Psoas muscle (tissue), 8 donors: ENCODE data around the gene SETD3. TPM values are rescaled to one million over a fixed set of nuclear protein-coding genes. Genes with fewer than 3 reads are reported as not detected.

Experiments used
- ATAC-seq, 4 donors: fragments of 200-7000 bp; cut with Tn5 transposase; one replicate each; pipeline ENCODE4 v1.9.1; 2020; ENCODE audit warnings: moderate library complexity in 3 of 4, mild to moderate bottlenecking in 2 of 4
- DNase-seq, 2 donors: peaks; one replicate each; pipeline ENCODE4 v3.0.0-alpha.2; 2020
- H3K27ac ChIP-seq: fragments of 200-600 bp; one replicate; pipeline ENCODE4 v1.8.0; 2022
- H3K27me3 ChIP-seq, 3 donors: fragments of 200-600 bp in 1 of 3; one replicate each; pipeline versions ENCODE4 v1.6.1 to v1.8.0; 2013 to 2022; ENCODE audit warnings: low read length in 2 of 3, mild to moderate bottlenecking in 2 of 3, moderate library complexity in 1 of 3; ENCODE audit not compliant: insufficient read depth in 3 of 3
- H3K36me3 ChIP-seq, 2 donors: fragments of 200-600 bp in 1 of 2; one replicate each; pipeline versions ENCODE4 v1.6.1 to v1.8.0; 2013 to 2022; ENCODE audit warnings: low read depth in 1 of 2, mild to moderate bottlenecking in 1 of 2, moderate library complexity in 1 of 2; ENCODE audit not compliant: insufficient read depth in 1 of 2
- H3K4me1 ChIP-seq: fragments of 200-600 bp; one replicate; pipeline ENCODE4 v1.8.0; 2022
- H3K4me3 ChIP-seq: fragments of 200-600 bp; one replicate; pipeline ENCODE4 v1.8.0; 2022; ENCODE audit warnings: mild to moderate bottlenecking
- H3K9me3 ChIP-seq: fragments of 200-600 bp; one replicate; pipeline ENCODE4 v1.8.0; 2022
- CTCF ChIP-seq: fragments of 200-600 bp; IDR thresholded peaks from one replicate; pipeline ENCODE4 v1.8.0; 2022; ENCODE audit warnings: antibody characterized with exemption
- WGBS, 3 donors: extraction: QIAGEN DNeasy Blood & Tissue Kit; methylation state at CpG; one replicate each; pipeline versions ENCODE4 v1.1.6 to v1.1.7; 2013; 5-methylcytosine and 5-hydroxymethylcytosine counted together
- intact Hi-C, 2 donors: fragments of 100-400 bp; cut with DNase I; formaldehyde crosslinking; loops; one replicate each; pipeline versions ENCODE4 v1.11.0 to v1.14.2; 2022
- polyA plus RNA-seq, 3 donors: library from polyadenylated mRNA; stranded (reverse); fragments of 200-250 nt; gene quantifications; one replicate each; pipeline ENCODE4 v1.2.3, GENCODE V29; 2013
- total RNA-seq, 4 donors: library from RNA; stranded (reverse); fragmentation: NEBNext Ultra II Directional in 2 of 4; extraction: Animal tissue kit (Norgen Biotek cat#: 25700) in 2 of 4; gene quantifications; one replicate each; pipeline versions ENCODE4 v1.2.1 to v1.2.4, GENCODE V29; 2021 to 2023
- donor health status: healthy with polysubstance abuse.
- donor health status: DM: no; HTN: no; CAD: no; lungs with moderate emphysema.
- donor health status: Bipolar disorder and iron deficiency.
- donor health status: healthy.
- donor health status: DM: yes; HTN: yes; CAD: no.
- donor health status: DM: no; HTN: no; CAD: no.
- donor health status: DM: no; HTN: no; CAD: no.
- donor health status: DM: yes; HTN: yes; CAD: no.

SETD3 gene
- total and polyA plus RNA-seq, 7 donors = 84.0 to 177 (median 123) TPM

DNA sequence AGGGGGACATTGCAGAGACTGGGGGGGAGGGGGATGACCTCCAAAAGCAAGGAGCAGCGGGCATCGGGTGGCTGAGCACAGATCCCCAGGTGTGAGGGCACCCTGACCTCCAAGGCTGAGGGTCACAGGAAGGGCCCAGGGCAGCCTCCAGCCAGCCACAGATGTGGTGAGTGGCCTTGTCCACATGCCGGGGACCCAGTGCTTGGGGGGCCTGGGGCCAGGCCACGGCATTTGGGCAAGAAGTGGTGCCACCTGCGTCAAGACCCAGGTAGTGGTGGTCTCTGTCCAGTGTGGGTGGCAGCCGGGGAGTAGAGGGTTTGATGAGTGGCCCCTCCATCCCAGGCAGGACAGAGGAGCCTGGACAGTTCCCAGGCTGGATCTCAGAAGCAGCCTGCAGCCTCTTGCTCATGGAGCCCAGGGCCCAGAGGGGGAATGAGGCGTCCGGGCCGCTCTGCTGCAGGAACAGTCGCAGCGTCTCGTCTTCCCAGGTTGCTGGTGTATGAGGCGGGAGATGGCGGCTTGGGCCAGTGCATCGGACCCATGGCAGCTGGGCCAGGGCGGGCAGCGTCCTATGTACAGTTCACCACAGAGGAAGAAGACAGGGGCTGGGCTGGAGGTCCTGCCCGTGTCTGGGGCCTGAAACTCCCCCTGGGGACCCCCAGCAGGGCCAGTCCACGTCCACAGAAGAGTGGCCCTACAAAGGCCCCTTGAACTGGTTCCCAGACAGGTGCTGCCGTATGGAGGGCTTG lies 34.1 kb upstream of the SETD3 start:
- H3K4me3 ChIP-seq = no peak overlapping the region
- intact Hi-C loops = loop anchor here (5.0 to 10.0 kb wide), 2 partner anchors 53 to 390 kb away; no protein-coding TSS in a partner anchor
- DNase-seq = peak in 1 of 2 donors; percentile 52
- H3K36me3 ChIP-seq = peaks cover 0 to 44% of the 10 kb centered on the region in 2 donors
- no peaks in the 10 kb centered on the region for H3K4me1 ChIP-seq
- H3K27me3 ChIP-seq = no peaks in the 10 kb centered on the region
- no peak for TF ChIP-seq CTCF
- no peak for ATAC-seq
- no peaks in the 10 kb centered on the region for H3K9me3 ChIP-seq
- WGBS, 3 donors = 85 to 89% (median 87%) methylated on average over 20 of the region's 20 CpGs
- H3K27ac ChIP-seq = no peak overlapping the region

DNA sequence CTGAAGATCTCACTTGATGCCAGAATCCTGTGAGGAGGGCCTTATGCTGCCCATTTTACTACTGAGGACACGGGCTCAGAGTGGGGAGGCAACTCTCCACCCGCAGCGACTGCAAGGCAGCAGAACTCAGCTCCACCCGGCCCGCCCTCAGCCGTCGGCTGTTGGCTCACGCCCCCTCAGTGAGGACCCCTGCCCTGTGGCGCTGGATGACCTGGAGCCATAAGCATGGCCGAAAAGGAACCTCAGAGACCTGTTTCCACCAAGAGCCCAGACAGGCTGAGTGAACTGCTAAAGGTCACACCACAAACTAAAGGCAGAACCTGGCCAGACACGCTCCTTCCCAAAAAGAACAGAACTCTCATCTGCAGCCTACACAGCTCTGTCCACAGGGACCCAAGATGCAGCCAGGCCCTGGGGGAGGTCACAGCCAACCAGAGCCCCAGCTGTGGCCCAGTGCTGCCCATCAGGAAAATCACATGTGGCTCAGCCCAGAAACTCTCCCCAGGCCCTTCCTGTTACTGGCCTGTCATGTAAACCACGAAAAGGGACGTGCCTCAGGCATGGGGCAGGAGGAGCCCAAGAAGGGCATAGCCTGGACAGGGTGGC lies 33.4 kb upstream of the SETD3 start:
- DNase-seq (peak in 1 of 2 donors; percentile 39), ATAC-seq (no peak)
- TF ChIP-seq CTCF = no peak
- Histone ChIP-seq H3K9me3 (no peaks in the 10 kb centered on the region), H3K27me3 (no peaks in the 10 kb centered on the region), H3K27ac (no peak overlapping the region), H3K4me1 (no peaks in the 10 kb centered on the region), H3K36me3 (peaks cover 0 to 51% of the 10 kb centered on the region in 2 donors), H3K4me3 (no peak overlapping the region)
- 74 to 77% (median 76%) methylated on average over 13 of the region's 13 CpGs for WGBS, 3 donors
- intact Hi-C loops = loop anchor here in 1 of 2 donors (10.0 kb wide), 1 partner anchor 391 kb away; no protein-coding TSS in a partner anchor

- no peak for TF ChIP-seq CTCF
- Histone ChIP-seq H3K4me1 (no peaks in the 10 kb centered on the region), H3K27ac (no peak overlapping the region), H3K4me3 (no peak overlapping the region), H3K36me3 (peaks cover 0 to 59% of the 10 kb centered on the region in 2 donors), H3K27me3 (no peaks in the 10 kb centered on the region), H3K9me3 (no peaks in the 10 kb centered on the region)
- WGBS, 3 donors = 82 to 86% (median 85%) methylated on average over 15 of the region's 15 CpGs
- ATAC-seq (no peak), DNase-seq (peak in 1 of 2 donors; percentile 36)
- intact Hi-C loops = loop anchor here in 1 of 2 donors (10.0 kb wide), 1 partner anchor 392 kb away; no protein-coding TSS in a partner anchor
These were observed 32.6 kb upstream of the SETD3 start for GRCh38 chr14:99513183-99513694.

DNA sequence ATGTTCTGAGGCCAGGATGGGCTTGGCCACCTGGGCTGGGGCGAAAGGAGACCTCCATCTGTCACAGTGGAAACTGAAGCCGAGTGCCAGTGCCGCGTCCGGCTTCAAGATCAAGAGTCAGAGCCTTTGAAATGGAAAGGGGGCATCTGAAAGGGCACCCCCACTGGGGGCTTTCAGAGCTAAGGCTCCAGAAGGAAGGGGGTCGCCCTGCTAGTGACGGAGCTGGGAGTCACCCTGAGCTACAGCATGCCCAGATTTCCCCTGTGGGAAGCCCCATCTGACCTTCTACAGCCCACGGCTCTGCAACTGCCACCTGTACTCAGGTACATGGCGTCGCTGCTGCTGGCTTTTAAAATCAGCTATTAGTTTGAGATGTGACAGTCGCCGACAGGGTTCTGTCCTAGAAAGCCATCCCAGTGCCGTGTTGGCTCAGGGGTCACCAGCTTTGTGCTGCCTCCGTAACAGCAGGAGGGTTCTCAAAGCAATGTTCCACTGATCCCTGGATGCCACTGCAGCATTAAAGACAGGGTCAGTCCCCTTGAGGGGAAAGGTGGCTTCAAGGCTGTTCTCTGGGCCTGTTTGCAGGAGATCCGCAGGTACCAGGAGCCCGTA lies 32.0 kb upstream of the SETD3 start:
- 84 to 89% (median 87%) methylated on average over 16 of the region's 16 CpGs for WGBS, 3 donors
- Histone ChIP-seq H3K27ac (no peak overlapping the region), H3K4me3 (no peak overlapping the region), H3K9me3 (no peaks in the 10 kb centered on the region), H3K4me1 (no peaks in the 10 kb centered on the region), H3K27me3 (no peaks in the 10 kb centered on the region), H3K36me3 (peaks cover 0 to 65% of the 10 kb centered on the region in 2 donors)
- ATAC-seq (no peak), DNase-seq (peak in 1 of 2 donors; percentile 15)
- intact Hi-C loops = loop anchor here in 1 of 2 donors (10.0 kb wide), 1 partner anchor 392 kb away; no protein-coding TSS in a partner anchor
- TF ChIP-seq CTCF = no peak
